Left hindlimb (tissue), 1 donor: ENCODE results near the gene USP34.

Experiments
- DNase-seq: peaks from one replicate; pipeline ENCODE4 v3.0.0-alpha.2; 2018

The USP34 gene

DNA sequence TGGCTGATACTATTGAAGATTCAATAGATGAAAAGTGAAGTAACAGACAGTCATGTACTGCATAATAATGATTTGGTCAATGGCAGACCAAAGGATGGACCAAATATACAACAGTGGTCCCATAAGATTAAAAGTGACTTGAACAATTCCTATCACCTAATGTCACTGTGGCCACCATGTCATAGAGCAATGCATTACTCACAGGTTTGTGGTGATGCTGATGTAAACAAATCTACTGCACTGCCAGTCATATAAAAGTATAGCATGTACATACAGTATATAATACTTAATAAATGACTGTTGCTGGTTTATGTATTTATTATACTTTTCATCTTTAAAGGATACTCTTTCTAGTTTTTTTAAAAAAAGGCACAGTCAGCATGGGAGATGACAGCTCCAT is 99.9 kb downstream of the USP34 start:
- no peak for DNase-seq

DNA sequence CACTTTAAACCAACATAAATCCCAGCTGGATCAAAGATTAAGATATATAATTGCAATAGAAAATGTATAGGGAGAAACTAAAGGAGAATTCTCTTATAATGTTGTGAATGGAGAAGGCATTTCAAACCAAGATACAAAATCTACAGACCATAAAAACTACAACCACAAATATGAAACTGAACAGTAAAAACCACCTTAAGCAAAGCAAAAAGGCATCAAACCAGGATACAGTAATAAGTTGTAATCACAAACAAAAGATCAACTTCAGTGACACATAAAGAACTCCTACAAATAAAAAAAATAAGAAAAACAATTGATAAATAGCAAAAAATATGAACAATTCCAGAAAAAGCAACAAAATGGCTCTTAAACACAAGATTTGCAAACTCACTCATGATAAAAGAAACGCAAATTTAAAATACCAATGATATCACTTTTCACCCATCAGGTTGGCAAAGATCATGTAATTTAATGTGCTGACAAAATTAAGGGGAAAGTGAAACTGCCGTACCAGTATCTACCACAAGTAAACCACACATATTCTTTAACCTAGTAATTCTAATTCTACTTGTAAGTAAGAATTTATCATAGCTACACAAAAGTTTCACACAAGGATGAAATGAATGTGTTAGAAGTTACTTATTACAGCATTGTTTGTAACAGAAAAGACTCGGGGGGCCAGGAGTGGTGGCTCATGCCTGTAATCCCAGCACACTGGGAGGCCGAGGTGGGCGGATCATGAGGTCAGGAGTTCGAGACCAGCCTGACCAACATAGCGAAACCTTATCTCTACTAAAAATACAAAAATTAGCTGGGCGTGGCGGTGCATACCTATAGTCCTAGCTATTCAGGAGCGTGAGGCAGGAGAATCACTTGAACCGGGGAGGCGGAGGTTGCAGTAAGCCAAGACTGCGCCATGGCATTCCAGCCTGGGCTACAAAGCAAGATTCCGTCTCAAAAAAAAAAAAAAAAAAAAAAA is 101.9 kb downstream of the USP34 start:
- no peak for DNase-seq

DNA sequence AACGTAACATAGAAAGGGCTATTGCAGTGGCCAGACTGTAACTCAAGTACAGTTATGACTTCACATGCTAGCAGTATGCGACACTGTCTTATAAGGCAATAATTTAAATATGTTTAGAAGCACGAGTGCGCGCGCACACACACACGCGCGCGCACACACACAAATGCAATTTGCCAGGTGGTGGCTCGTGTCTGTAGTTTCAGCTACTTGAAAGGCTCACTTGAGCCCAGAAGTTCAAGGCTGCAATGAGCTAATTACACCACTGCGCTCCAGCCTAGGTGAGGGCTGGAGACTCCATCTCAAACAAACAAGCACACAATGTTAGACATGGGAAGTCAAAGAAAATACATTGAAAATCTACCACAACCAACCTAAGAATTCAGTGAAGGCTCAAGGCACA is 103.7 kb downstream of the USP34 start:
- DNase-seq: no peak

DNA sequence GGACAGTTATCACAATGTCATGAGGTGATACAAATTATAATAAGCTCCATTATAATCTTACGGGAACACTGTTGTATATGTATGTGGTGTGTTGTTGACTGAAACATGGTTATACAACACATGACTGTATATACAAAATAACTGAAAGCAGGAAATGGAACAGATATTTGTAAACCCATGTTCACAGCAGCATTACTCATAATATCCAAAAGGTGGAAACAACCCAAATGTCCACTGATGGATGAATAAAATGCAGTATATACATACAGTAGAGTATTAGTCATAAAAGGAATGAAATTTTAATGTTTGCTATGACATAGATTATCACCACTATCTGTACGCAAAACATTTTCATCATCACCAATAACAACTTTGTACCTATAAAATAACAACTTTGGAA is 107.3 kb downstream of the USP34 start:
- no peak for DNase-seq

DNA sequence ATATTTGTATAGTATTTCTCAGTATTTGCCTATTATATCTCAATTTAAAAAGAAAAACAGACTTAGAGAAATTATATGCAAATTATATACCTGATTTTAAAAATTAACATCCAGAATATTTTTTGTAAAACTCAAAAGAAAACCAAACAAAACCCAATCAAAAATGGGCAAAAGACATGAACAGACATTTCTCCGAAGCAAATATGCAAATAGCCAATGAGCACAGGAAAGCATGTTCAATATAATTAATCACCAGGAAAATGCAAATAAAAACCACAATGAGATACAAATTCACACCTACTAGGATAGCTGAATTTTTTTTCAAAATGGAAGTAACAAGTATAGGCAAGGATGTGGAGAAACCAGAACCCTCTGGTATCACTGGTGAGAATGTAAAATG is 108.0 kb downstream of the USP34 start:
- DNase-seq: no peak

DNA sequence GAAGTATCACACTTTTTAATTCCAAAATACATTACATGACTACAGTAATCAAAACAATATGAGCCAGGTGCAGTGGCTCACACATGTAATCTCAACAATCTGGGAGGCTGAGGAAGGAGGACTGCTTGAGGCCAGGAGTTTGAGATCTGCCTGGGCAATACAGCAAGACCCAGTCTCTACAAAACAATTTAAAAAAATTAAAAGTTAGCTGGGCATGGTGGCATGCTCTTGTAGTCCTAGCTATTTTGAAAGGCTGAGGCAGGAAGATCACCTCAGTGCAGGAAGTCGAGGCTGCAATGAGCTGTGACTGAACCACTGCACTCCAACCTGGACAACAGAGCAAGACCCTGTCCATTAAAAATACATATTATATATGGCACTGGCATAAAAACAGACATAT is 109.8 kb downstream of the USP34 start:
- DNase-seq: no peak

DNA sequence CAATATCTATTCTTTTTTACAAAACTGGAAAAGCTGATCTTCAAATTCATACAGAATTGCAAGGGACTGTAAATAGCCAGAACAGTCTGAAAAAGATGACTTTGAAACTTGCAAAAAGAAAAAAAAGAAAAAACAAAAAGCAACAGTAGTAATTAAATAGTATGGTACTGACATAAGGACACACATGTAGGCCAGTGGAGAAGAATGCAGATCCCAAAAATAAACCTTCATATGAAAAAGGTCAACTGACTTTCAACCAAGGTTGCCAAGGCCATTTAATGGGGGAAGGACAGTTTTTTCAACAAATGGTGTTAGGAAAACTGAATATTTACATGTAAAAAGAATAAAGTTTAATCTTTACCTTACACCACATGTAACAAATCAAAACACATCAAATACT is 111.8 kb downstream of the USP34 start:
- no peak for DNase-seq

DNA sequence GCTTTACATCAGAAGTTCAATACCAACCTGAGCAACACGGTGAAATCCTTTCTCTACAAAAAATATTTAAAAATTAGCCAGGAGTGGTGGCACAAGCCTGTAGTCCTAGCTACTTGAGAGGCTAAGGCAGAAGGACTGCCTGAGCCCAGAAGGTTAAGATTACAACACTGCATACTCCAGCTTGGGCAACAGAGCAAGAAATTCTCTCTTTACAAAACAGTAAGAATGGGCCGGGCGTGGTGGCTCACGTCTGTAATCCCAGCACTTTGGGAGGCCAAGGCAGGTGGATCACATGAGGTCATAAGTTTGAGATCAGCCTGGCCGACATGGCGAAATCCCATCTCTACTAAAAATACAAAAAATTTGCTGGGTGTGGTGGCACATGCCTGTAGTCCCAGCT is 113.2 kb downstream of the USP34 start:
- DNase-seq: no peak

DNA sequence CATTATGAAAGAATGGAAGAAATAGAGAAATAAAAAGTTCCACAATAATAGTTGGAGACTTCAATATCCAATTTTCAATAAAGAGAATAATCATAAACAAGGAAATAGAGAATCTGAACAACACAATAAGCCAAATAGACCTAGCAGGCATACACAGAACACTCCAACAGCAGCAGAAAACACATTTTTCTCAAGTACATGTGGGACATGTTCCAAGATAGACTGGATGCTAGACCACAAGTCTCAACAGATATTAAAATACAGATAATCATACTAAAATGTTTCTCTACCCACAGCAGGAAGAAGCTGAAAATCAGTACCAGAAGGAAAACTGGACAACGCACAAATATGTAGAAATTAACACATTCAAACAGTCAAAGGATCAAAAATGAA is 113.9 kb downstream of the USP34 start:
- DNase-seq: no peak

DNA sequence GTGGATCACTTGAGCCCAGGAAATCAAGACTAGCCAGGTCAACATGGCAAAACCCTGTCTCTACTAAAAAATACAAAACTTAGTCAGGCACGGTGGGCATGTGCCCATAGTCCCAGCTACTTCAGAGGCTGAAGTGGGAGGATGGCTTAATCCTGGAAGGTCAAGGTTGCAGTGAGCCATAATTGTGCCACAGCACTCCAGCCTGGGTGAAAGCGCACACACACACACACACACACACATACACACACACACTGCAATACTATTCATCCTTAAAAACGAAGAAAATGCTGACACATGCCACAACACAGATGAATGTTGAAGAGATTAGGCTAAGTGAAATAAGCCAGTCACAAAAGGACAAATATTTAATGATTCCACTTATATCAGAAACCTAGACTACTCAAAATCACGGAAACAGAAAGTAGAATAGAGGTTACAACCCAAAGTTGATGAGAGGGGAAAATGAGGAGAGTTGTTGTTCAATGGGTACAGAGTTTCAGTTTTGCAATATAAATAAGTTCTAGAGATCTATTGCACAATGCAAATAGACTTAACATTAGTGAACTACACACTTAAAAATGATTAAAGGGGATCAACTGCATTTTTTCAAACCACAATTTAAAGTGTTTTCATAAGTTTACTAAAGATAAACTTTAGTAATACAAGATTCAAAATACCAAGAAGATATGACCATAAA is 114.5 kb downstream of the USP34 start:
- no peak for DNase-seq

DNA sequence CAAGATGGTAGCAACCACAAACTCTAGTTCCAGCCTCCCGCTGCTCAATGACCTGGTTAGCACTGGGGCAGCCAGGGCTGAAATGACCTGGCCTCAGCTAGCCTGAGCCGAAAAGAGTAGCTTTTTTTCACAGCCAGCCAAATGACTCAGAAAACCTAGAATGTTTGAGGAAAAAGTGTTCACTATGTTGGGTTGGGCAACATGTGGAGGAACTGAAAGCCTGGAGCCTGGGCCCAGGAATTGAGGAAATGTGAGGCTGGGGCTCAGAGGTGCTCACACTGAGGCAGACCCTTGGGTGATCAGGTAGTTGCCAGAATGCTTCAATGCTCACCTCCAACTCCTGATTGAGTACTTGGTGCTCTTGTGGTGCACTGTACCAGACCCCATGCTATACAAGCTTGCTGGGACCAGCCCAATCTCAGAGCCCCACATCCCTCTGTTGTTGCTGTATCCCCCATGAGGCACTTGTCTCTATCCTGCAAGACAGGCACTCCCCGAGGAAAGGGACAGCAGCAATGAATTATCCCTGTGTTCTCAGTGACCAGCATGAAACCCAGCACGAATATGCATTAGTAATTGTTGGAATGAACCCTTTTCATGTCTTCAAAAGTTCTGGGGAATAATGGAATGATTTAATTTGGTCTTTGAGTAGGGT is 116.2 kb downstream of the USP34 start:
- no peak for DNase-seq

DNA sequence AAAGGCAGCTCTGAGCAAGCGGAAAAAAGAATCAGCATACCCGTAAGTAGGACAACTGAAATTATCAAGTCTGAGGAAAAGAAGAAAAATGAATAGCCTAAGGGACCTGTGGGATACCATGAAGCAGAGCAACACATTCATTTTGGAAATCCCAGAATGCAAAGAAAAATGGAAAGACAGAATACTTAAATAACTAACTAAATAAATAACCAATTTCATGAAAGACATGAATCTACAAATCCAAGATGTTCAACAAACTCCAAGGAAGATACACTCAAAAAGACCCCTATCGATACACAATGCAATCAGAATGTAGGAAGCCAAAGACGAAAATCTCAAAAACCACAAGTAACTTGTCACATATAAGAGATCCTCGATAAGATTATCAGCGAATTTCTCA is 117.0 kb downstream of the USP34 start:
- no peak for DNase-seq

DNA sequence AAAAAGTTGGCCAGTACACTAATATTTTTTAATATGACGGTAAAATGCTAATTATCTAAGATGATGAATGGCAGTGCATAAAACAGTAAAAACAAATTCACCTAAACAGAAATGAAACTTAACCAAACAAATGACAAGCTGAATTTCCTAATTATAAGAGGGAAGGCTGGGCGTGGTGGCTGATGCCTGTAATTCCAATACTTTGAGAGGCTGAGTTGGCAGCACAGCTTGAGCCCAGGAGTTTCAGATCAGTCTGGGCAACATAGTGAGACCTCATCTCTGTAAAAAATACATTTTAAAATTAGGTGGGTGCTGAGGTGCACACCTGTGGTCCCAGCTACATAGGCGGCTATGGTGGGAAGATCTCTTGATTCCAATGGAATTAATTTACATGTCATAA is 120.1 kb downstream of the USP34 start:
- DNase-seq: no peak

DNA sequence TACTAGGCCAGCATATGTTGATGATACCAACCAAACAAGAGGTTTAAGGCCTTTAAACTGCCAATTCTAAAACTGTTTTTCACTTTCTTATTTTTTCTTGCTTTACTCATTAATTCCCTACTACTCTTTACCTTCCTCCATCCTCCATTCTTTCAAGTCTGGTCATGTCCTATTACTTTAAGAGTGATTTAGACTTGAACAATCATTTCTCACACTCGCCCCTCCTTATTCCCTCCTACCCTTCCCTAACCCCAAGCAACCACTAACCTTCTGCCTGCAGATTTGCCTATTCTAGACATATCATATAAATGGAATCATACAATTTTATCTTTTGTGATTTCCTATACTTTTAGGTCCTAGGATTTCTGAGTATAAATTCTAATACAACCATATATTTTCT is 127.7 kb downstream of the USP34 start:
- no peak for DNase-seq

DNA sequence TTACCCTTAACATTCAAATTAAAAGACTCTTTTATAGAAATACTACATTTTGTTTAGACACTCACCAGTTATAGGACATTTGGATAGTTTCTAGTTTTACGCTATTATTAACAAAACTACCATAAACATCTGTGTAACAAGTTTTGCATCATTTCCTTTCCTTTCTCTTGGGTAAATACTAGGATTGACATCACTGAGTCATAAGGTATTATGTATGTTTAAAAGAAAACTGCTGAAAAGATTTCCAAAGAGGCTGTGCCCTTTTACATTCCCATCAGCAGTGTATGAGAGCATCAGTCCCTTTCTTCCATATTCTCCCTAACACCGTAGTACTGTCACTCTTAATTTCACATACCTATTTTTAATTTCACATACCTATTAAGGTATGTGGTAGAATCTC is 130.6 kb downstream of the USP34 start:
- no peak for DNase-seq

DNA sequence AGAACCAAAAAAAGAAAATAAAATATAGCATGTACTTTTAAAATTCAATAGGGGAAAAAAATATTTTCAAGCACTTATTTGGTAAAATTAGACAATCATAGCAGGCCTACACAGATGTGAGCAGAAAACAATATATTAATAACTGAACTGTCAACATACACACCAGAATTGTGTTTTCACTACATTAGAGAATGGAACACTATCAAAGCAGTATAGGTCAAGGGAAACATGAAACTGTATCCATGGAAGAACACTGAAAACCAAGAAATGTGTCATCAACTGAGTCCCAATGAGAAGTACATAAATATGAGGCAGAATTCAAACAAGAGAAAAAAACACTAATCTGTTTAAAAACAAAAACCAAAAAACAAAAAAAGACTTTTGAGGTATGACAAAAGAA is 132.4 kb downstream of the USP34 start:
- no peak for DNase-seq

DNA sequence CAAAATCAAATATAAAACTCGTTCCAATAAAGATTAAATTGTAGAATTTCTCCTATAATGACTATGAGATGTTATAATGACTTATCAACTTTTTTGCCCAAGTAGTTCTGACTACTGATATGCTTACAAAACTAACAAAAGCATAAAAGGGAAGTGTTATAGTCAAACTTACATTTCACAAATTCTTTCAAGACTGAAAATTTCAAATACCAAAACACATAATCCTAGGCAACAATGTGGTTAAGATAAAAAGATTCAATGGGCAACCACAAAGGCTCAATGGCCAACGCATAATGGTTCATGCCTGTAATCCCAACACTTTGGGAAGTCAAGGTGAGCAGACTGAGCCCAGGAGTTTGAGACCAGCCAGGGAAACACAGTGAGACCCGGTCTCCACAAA is 135.7 kb downstream of the USP34 start:
- no peak for DNase-seq

DNA sequence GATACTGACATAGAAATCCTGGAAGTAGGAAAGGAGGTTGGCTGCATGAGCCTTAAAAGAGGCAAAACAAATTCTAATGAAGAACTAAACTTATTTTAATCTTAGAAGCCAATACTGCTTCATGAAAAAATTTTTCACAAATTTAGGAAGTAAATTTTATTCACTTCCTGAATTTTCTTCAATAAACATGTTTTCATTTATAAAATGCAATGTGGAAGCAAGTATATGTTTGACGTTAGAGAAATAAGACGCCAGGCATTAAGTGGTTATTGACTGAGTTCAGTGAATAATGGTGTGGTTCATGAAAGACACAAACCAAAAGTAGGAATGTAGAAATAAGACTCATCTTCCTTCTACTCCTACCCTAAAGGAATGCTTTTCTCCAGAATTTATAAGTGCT is 136.4 kb downstream of the USP34 start:
- DNase-seq: no peak

DNA sequence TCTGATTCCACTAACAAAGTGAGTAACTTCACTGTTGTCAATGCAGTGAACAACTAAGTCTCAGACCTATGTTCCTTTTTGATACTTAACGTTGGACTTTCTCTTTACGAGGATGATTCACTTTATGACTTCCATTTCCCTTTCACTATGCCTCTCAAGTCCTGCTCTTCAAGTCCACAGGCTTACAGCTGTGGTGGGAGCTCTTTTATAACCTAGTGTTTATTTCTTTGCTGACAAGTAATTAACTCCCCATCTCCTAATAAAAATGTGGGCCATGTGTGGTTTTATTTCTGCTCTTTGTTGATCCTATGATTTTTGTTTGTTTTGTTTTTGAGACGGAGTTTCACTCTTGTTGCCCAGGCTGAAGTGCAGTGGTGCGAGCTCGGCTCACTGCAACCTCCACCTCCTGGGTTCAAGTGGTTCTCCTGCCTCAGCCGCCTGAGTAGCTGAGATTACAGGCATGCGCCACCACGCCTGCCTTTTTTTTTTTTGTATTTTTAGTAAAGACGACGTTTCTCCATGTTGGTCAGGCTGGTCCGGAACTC is 142.1 kb downstream of the USP34 start:
- DNase-seq: no peak

DNA sequence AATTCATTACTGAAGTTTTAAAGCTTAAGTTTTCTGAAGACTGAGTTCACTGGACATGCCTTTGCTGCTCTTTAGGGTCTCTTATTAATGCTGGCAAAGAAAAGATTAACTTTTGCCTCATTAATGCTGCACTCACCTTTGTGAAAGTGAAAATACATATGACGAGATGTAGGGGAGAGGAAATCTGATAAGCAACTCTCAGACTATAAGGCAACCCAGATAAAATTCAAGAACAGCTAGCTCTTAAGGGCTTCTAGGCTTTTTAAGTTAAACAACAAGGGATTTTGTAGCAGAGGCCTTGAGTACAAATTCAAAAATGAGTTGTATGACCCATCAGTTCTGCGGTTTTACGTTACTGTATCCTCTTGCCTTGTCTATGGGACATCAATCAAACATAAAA is 143.7 kb downstream of the USP34 start:
- DNase-seq: no peak

DNA sequence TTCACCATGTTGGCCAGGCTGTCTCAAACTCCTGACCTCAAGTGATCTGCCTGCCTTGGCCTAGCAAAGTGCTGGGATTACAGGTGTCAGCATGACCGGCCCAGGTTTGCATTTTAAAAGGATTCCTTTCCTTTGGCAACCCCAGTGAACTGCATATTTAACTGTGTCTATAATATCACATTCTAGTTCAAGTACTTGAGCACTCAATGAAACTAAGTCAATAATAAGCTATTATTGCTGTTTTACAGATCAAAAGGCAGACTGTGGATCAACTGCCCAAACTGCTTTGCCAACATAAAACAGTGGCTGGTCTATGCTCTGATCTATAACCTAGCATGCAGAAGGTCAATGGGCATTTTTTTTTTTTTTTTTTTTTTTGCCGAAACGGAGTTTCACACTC is 144.5 kb downstream of the USP34 start:
- no peak for DNase-seq

DNA sequence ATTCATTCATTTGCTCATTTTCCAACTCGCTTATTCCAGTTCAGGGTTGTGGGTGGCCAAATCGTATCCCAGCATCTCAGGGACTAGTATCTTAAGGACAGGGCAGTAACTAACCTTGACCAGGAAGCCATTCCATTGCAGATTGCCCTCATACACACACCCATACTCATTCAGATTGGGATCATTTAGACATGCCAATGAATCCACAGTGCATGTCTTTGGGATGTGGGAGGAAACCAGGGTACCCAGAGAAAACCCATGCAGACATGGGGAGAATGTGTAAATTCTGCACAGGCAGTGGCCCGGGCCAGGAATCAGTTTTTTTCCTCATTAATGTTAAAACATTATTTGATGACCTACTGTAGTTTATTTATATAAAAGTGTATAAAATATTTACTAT is 150.7 kb downstream of the USP34 start:
- no peak for DNase-seq

DNA sequence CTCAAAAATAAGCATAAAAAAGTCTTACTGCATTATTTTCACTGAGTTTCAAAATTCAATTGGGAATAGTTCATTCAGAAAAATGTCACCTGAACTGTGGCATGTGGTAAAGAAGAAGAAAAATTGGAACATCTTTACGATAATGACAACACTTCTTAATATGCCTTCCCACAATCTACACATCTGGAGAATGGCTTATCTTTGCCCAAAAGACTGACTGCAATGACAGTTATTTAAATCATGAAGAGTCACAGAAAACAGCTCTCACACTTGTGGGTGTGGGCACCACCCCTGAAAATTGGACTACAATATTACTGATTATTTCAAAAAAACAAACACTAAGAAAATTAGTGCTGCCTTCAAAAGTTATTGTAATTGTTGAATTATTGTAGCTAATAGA is 152.3 kb downstream of the USP34 start:
- DNase-seq: no peak

DNA sequence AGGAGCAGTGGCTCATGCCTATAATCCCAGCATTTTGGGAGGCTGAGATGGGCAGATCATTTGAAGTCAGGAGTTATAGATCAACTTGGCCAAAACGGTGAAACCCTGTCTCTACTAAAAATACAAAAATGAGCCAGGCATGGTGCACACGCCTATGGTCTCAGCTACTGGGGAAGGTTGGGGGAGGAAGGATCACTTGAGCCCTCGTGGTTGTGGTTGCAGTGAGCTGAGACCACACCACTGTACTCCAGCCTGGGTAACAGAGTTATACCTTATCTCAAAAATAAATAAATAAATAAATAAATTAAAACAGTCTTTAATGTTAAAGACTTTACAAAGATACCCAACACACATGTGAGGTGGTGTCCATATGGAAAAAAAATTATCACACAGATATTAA is 174.9 kb downstream of the USP34 start:
- no peak for DNase-seq
